HepG2 (cell line): ENCODE data around the gene ZNF554. TPM values are rescaled to one million over a fixed set of nuclear protein-coding genes. Genes with fewer than 3 reads are reported as not detected.
A peak's percentile ranks its signal among the peaks of the same experiment; 100 is the strongest.

Experiments
- AGO1 ChIP-seq: fragments of 200-400 bp; formaldehyde crosslinking; IDR thresholded peaks from 2 replicates; pipeline ENCODE4 v1.6.1; 2017; ENCODE audit warnings: mild to moderate bottlenecking, low read depth, low read length, moderate library complexity; ENCODE audit not compliant: poor library complexity, severe bottlenecking
- ARNT2 ChIP-seq: sonication (generic); formaldehyde crosslinking; IDR thresholded peaks from 2 replicates; pipeline ENCODE4 v1.8.0; 2022; ENCODE audit warnings: mild to moderate bottlenecking, low read depth, missing genetic modification reagents, moderate library complexity
- ATM ChIP-seq: fragments of 450-650 bp; IDR thresholded peaks from 2 replicates; pipeline ENCODE4 v1.7.1; 2017; ENCODE audit warnings: mild to moderate bottlenecking, borderline replicate concordance
- FOXP1 ChIP-seq, 2 experiments: fragments of 450-650 bp in 1 of 2; IDR thresholded peaks; 2 replicates each; pipeline ENCODE4 v1.6.1; 2017 to 2018; ENCODE audit warnings: antibody characterized with exemption in 1 of 2
- FUBP1 ChIP-seq: sonication (generic); formaldehyde crosslinking; IDR thresholded peaks from 2 replicates; pipeline ENCODE4 v1.5.1; 2020; ENCODE audit warnings: missing genetic modification reagents, mild to moderate bottlenecking, borderline replicate concordance
- HBP1 ChIP-seq: IDR thresholded peaks from 2 replicates; pipeline ENCODE4 v1.6.1; 2016; ENCODE audit warnings: low read depth, control low read depth
- HNF4A ChIP-seq: sonication (generic); formaldehyde crosslinking; IDR thresholded peaks from 2 replicates; pipeline ENCODE4 v1.4.0; 2020; ENCODE audit warnings: missing genetic modification reagents
- HOMEZ ChIP-seq: IDR thresholded peaks from 2 replicates; pipeline ENCODE4 v1.6.1; 2016; ENCODE audit warnings: low read depth
- KDM4B ChIP-seq: sonication (generic); formaldehyde crosslinking; IDR thresholded peaks from 2 replicates; pipeline ENCODE4 v1.4.0; 2020; ENCODE audit warnings: missing genetic modification reagents
- KDM5B ChIP-seq: sonication (generic); formaldehyde crosslinking; IDR thresholded peaks from 2 replicates; pipeline ENCODE4 v1.4.0; 2020; ENCODE audit warnings: missing genetic modification reagents, mild to moderate bottlenecking, borderline replicate concordance
- LCORL ChIP-seq, 2 experiments: fragments of 450-650 bp in 1 of 2; sonication (generic) in 1 of 2; formaldehyde crosslinking in 1 of 2; IDR thresholded peaks; 2 replicates each; pipeline versions ENCODE4 v1.5.0 to v1.6.1; 2017 to 2020; ENCODE audit warnings: antibody characterized with exemption in 1 of 2, missing genetic modification reagents in 1 of 2
- MAFF ChIP-seq: IDR thresholded peaks from 2 replicates; pipeline ENCODE4 v1.6.1; 2011; ENCODE audit warnings: low read depth, low read length, improper control_type of control experiment
- NR0B2 ChIP-seq: sonication (generic); formaldehyde crosslinking; IDR thresholded peaks from 2 replicates; pipeline ENCODE4 v1.4.0; 2020; ENCODE audit warnings: mild to moderate bottlenecking, missing genetic modification reagents
- RORA ChIP-seq: sonication (generic); formaldehyde crosslinking; IDR thresholded peaks from 2 replicates; pipeline ENCODE4 v1.5.0; 2020; ENCODE audit warnings: mild to moderate bottlenecking, missing genetic modification reagents, moderate library complexity
- ZNF225 ChIP-seq: sonication (generic); formaldehyde crosslinking; IDR thresholded peaks from 2 replicates; pipeline ENCODE4 v1.4.0; 2020; ENCODE audit warnings: mild to moderate bottlenecking, missing genetic modification reagents
- ZNF367 ChIP-seq: sonication (generic); formaldehyde crosslinking; IDR thresholded peaks from 2 replicates; pipeline ENCODE4 v1.4.0; 2020; ENCODE audit warnings: missing genetic modification reagents, borderline replicate concordance
- ZNF543 ChIP-seq: sonication (generic); formaldehyde crosslinking; IDR thresholded peaks from 2 replicates; pipeline ENCODE4 v1.4.0; 2020; ENCODE audit warnings: mild to moderate bottlenecking, missing genetic modification reagents
- ZNF614 ChIP-seq: IDR thresholded peaks from 2 replicates; pipeline ENCODE4 v1.6.1; 2018; ENCODE audit warnings: missing biosample characterization, missing genetic modification reagents, inconsistent platforms, borderline replicate concordance
- ZNF776 ChIP-seq: sonication (generic); formaldehyde crosslinking; IDR thresholded peaks from 2 replicates; pipeline ENCODE4 v1.4.0; 2020; ENCODE audit warnings: mild to moderate bottlenecking, missing genetic modification reagents
- ZSCAN22 ChIP-seq: sonication (generic); formaldehyde crosslinking; IDR thresholded peaks from 2 replicates; pipeline ENCODE4 v1.4.0; 2020; ENCODE audit warnings: mild to moderate bottlenecking, missing genetic modification reagents
- ZSCAN5A ChIP-seq: sonication (generic); formaldehyde crosslinking; IDR thresholded peaks from 2 replicates; pipeline ENCODE4 v1.8.0; 2022; ENCODE audit warnings: mild to moderate bottlenecking, missing genetic modification reagents, borderline replicate concordance
- polyA plus RNA-seq, 8 experiments: library from polyadenylated mRNA; depleted of rRNA in 3 of 8; stranded (reverse) in 7 of 8; unstranded in 1 of 8; fragments of >200 nt; fragmentation: Illumina TruSeq in 4 of 8; extraction: Trizol in 4 of 8; gene quantifications; 2 replicates each; pipeline versions ENCODE4 v1.2.1 to v1.2.3, GENCODE V29; 2011 to 2016; ENCODE audit warnings: low read depth in 4 of 8, missing spikeins in 1 of 8, mixed read lengths in 1 of 8; ENCODE audit not compliant: insufficient read depth in 1 of 8
- total RNA-seq, 5 experiments: library from RNA; depleted of rRNA; stranded (reverse); fragments of >200 nt; fragmentation: Illumina TruSeq; extraction: Trizol; gene quantifications; 2 replicates each; pipeline ENCODE4 v1.2.3, GENCODE V29; 2016; ENCODE audit warnings: low read depth in 1 of 5

The ZNF554 gene
- total and polyA plus RNA-seq, 2 of the 13 experiments (the other 11 are each of a cell fraction or from before 2014, with no cell fraction given): 2.2 to 2.7 TPM

GRCh38 chr19:2840794-2841791, 21.4 kb downstream of the ZNF554 start, which contains the start of gene ZNF555 (continued):
- TF ChIP-seq FUBP1 (CRISPR knock-in tag): no peak
- TF ChIP-seq MAFF: no peak
- TF ChIP-seq RORA: no peak
- TF ChIP-seq AGO1: no peak
- no peak for TF ChIP-seq ZNF225 (CRISPR knock-in tag)
- peak; percentile 57; the same call in 1 of the 2 replicates for TF ChIP-seq HBP1 (CRISPR knock-in tag)
- peak; percentile 79; the same call in 1 of the 2 replicates for TF ChIP-seq ZNF614
- peak; percentile 95 for TF ChIP-seq KDM5B (CRISPR knock-in tag)
- peak; percentile 91; the same call in 1 of the 2 replicates for TF ChIP-seq ZNF543 (CRISPR knock-in tag)
- TF ChIP-seq ATM: no peak
- TF ChIP-seq HOMEZ (CRISPR knock-in tag): no peak
- no peak for TF ChIP-seq LCORL (IDR thresholded peaks at IDR 0.05)
- peak; percentile 95 for TF ChIP-seq LCORL (CRISPR knock-in tag; IDR thresholded peaks at IDR 0.05)
- peak; percentile 58; the same call in 1 of the 2 replicates for TF ChIP-seq ARNT2 (CRISPR knock-in tag)
- no peak for TF ChIP-seq ZNF367 (CRISPR knock-in tag)
- TF ChIP-seq HNF4A: peak; percentile 60
- peak; percentile 84 for TF ChIP-seq NR0B2 (CRISPR knock-in tag)
- no peak for TF ChIP-seq ZSCAN22 (CRISPR knock-in tag)
- peak; percentile 19; the same call in 1 of the 2 replicates for TF ChIP-seq ZSCAN5A (CRISPR knock-in tag)
- TF ChIP-seq FOXP1 (IDR thresholded peaks at IDR 0.05): no peak
- no peak for TF ChIP-seq FOXP1 (CRISPR knock-in tag; IDR thresholded peaks at IDR 0.05)
- TF ChIP-seq ZNF776 (CRISPR knock-in tag): no peak
- no peak for TF ChIP-seq KDM4B (CRISPR knock-in tag)
